ENCODE measurements around the gene PCDH1.

Gene PCDH1

GRCh38 chr5:141851195-141851874, 26.9 kb downstream of the PCDH1 start:
- no peak for TF ChIP-seq ESRRG (CRISPR knock-in tag; IDR thresholded peaks at IDR 0.05)
- ATAC-seq, result no peak

DNA sequence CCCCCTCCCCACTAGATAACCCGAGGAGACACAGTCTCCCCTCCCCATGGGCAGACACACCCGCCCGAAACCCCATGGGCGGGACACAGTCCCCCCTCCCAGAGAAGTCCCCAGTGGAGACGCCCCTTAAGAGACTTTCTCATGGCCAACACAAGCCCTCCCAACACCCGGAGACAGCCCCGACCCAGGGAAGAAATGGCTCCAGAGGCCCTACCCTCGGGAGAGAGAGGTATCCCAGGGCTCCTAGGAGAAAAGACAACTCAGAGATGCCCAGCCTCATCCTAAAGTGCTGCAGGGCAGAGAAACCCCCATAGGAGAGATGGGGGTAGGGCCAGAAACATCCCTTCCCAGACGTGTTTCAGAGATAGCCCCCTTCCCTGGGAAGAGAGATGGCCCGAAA, 27.4 kb downstream of the PCDH1 start:
- TF ChIP-seq ZFP30 (CRISPR knock-in tag; IDR thresholded peaks at IDR 0.05), result no peak
- no peak for ATAC-seq

- TF ChIP-seq ZNF8 (CRISPR knock-in tag; IDR thresholded peaks at IDR 0.05) (no peak), ESRRG (CRISPR knock-in tag; IDR thresholded peaks at IDR 0.05) (no peak), ZC3H10 (CRISPR knock-in tag; IDR thresholded peaks at IDR 0.05) (no peak), PPARA (CRISPR knock-in tag; IDR thresholded peaks at IDR 0.05; ENCODE audit: borderline replicate concordance) (no peak), TOX (CRISPR knock-in tag; IDR thresholded peaks at IDR 0.05; ENCODE audit: borderline replicate concordance) (no peak), ZFP30 (CRISPR knock-in tag; IDR thresholded peaks at IDR 0.05) (no peak), ARNTL (CRISPR knock-in tag; IDR thresholded peaks at IDR 0.05; ENCODE audit: borderline replicate concordance, low read depth) (no peak), SNAI2 (CRISPR knock-in tag; IDR thresholded peaks at IDR 0.05) (no peak), GLIS3 (CRISPR knock-in tag; IDR thresholded peaks at IDR 0.05) (no peak), ISL1 (CRISPR knock-in tag; IDR thresholded peaks at IDR 0.05) (no peak), TCF4 (CRISPR knock-in tag; IDR thresholded peaks at IDR 0.05; ENCODE audit: borderline replicate concordance) (no peak), TSHZ2 (CRISPR knock-in tag; IDR thresholded peaks at IDR 0.05) (no peak), RARB (CRISPR knock-in tag; IDR thresholded peaks at IDR 0.05) (no peak), ZNF70 (CRISPR knock-in tag; IDR thresholded peaks at IDR 0.05) (no peak), ZNF565 (CRISPR knock-in tag; conservative IDR thresholded peaks at IDR 0.05; ENCODE audit: low read depth) (no peak)
- TF ChIP-seq, protein P1, sequence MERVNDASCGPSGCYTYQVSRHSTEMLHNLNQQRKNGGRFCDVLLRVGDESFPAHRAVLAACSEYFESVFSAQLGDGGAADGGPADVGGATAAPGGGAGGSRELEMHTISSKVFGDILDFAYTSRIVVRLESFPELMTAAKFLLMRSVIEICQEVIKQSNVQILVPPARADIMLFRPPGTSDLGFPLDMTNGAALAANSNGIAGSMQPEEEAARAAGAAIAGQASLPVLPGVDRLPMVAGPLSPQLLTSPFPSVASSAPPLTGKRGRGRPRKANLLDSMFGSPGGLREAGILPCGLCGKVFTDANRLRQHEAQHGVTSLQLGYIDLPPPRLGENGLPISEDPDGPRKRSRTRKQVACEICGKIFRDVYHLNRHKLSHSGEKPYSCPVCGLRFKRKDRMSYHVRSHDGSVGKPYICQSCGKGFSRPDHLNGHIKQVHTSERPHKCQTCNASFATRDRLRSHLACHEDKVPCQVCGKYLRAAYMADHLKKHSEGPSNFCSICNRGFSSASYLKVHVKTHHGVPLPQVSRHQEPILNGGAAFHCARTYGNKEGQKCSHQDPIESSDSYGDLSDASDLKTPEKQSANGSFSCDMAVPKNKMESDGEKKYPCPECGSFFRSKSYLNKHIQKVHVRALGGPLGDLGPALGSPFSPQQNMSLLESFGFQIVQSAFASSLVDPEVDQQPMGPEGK (CRISPR knock-in tag; IDR thresholded peaks at IDR 0.05; ENCODE audit: borderline replicate concordance), result no peak
- TF ChIP-seq, protein P2, sequence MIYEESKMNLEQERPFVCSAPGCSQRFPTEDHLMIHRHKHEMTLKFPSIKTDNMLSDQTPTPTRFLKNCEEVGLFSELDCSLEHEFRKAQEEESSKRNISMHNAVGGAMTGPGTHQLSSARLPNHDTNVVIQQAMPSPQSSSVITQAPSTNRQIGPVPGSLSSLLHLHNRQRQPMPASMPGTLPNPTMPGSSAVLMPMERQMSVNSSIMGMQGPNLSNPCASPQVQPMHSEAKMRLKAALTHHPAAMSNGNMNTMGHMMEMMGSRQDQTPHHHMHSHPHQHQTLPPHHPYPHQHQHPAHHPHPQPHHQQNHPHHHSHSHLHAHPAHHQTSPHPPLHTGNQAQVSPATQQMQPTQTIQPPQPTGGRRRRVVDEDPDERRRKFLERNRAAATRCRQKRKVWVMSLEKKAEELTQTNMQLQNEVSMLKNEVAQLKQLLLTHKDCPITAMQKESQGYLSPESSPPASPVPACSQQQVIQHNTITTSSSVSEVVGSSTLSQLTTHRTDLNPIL (CRISPR knock-in tag; IDR thresholded peaks at IDR 0.05; ENCODE audit: low read depth), result no peak
- peak; percentile 45 for ATAC-seq
These were observed 27.9 kb downstream of the PCDH1 start for GRCh38 chr5:141850244-141850768.

DNA sequence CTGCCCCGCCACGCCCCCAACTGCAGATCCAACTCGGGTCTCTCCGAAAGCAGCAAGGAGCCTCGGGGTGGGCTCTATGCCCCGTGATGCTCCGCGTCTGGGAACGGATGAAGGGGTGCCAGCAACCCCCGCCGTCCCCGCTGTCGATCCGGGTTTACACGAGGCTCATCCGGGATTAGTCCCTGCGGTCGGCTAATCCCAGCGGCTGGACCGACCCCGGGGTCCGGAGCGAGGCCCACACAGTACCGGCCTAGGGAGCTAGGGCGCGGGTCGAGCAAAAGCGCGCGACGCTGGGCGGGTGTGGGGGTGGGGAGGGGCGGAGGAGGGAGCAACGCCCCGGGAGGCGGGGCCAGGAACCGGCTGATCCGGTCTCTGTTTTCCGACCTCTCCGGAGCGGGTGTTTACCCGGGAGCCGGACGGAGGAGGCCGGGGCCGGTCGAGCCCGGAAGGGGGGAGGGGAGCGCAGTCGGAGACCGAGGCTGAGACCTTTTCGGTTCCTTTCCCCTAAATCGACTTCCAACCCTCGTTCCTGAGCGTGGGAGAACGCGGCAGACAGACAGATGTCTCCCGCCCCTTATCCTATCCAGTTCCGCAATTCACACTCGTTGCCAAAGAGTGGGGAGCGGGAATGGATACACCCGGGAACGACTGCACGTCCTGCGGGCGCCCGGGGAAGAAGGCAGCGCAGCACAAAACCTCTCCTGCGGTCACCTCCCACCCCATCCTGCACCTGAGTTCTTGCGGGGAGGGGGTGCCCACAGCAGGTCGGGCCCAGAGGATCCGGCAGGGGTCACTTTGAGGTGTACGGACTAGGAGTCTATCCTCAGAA, 28.6 kb downstream of the PCDH1 start:
- peak; percentile 90 for ATAC-seq
- TF ChIP-seq ISL1 (CRISPR knock-in tag; IDR thresholded peaks at IDR 0.05) (no peak), ZFP30 (CRISPR knock-in tag; IDR thresholded peaks at IDR 0.05) (no peak), BACH2 (CRISPR knock-in tag; IDR thresholded peaks at IDR 0.05; ENCODE audit: borderline replicate concordance) (no peak), ZC3H10 (CRISPR knock-in tag; IDR thresholded peaks at IDR 0.05) (no peak), GLIS3 (CRISPR knock-in tag; IDR thresholded peaks at IDR 0.05) (no peak), CSRNP3 (CRISPR knock-in tag; IDR thresholded peaks at IDR 0.05) (no peak), TCF4 (CRISPR knock-in tag; IDR thresholded peaks at IDR 0.05; ENCODE audit: borderline replicate concordance) (no peak), ZFP3 (CRISPR knock-in tag; IDR thresholded peaks at IDR 0.05) (no peak), ZNF565 (CRISPR knock-in tag; conservative IDR thresholded peaks at IDR 0.05; ENCODE audit: low read depth) (no peak), SNAI2 (CRISPR knock-in tag; IDR thresholded peaks at IDR 0.05) (no peak), ARNTL (CRISPR knock-in tag; IDR thresholded peaks at IDR 0.05; ENCODE audit: borderline replicate concordance, low read depth) (no peak), OSR1 (CRISPR knock-in tag; IDR thresholded peaks at IDR 0.05) (no peak)
- TF ChIP-seq, protein P2 (CRISPR knock-in tag; IDR thresholded peaks at IDR 0.05; ENCODE audit: low read depth), result no peak
- TF ChIP-seq, protein P1 (CRISPR knock-in tag; IDR thresholded peaks at IDR 0.05; ENCODE audit: borderline replicate concordance), result no peak

Measured in SK-N-SH treated with all-trans-retinoic acid at 6 μM for 48 hours (cell line).